ENCODE data around the gene REEP3. TPM values are rescaled to one million over a fixed set of nuclear protein-coding genes. Genes with fewer than 3 reads are reported as not detected.
"Not testable (repeated sequence)": the region's sequence is repeated elsewhere in the genome, so short reads cannot be mapped to it uniquely, and the experiment has no call there.

The REEP3 gene
- total RNA-seq, 1 experiment from 2014 or later = 51.8 TPM

GRCh38 chr10:63657761-63658160 lies 136.6 kb downstream of the REEP3 start:
- Mint-ChIP-seq H3K4me3 (ENCODE audit: unreplicated experiment) (no peak overlapping the region), H3K36me3 (ENCODE audit: insufficient read depth, unreplicated experiment) (no peaks in the 10 kb centered on the region), H3K9me3 (ENCODE audit: unreplicated experiment) (no peaks in the 10 kb centered on the region), H3K27ac (ENCODE audit: low read depth, unreplicated experiment) (no peak overlapping the region), H3K4me1 (ENCODE audit: insufficient read depth, unreplicated experiment) (no peaks in the 10 kb centered on the region), H3K27me3 (ENCODE audit: insufficient read depth, unreplicated experiment) (no peaks in the 10 kb centered on the region)
- ChIA-PET POLR2A (no interaction called here), CTCF (interaction anchor here (1.4 kb wide), 1 partner anchor 64 kb away, joined by 5 read pairs; no protein-coding TSS in a partner anchor)
- intact Hi-C loops (cut with micrococcal nuclease) = no loop called here
- TF ChIP-seq CTCF (IDR thresholded peaks at IDR 0.05; ENCODE audit: unreplicated experiment) = no peak
- DNase-seq (ENCODE audit: unreplicated experiment) = no peak
- BruUV-seq (replicated peaks) = no TSS peak

- DNase-seq (ENCODE audit: unreplicated experiment); H3K27me3 Mint-ChIP-seq (ENCODE audit: insufficient read depth, unreplicated experiment); H3K36me3 Mint-ChIP-seq (ENCODE audit: insufficient read depth, unreplicated experiment); H3K4me3 Mint-ChIP-seq (ENCODE audit: unreplicated experiment); intact Hi-C loops (cut with micrococcal nuclease); POLR2A ChIA-PET; H3K27ac Mint-ChIP-seq (ENCODE audit: low read depth, unreplicated experiment); H3K4me1 Mint-ChIP-seq (ENCODE audit: insufficient read depth, unreplicated experiment); H3K9me3 Mint-ChIP-seq (ENCODE audit: unreplicated experiment); BruUV-seq (replicated peaks): not testable (repeated sequence)
- CTCF ChIA-PET = interaction anchor here (0.6 kb wide), 1 partner anchor 60 kb away, joined by 4 read pairs; no protein-coding TSS in a partner anchor
These were observed 139.7 kb downstream of the REEP3 start for GRCh38 chr10:63660941-63661340.

- intact Hi-C loops (cut with micrococcal nuclease) = no loop called here
- ChIA-PET POLR2A (interaction anchor here (0.8 kb wide), 1 partner anchor 21 kb away, joined by 4 read pairs; no protein-coding TSS in a partner anchor), CTCF (no interaction called here)
- BruUV-seq (replicated peaks) = no TSS peak
- H3K27me3 Mint-ChIP-seq (ENCODE audit: insufficient read depth, unreplicated experiment) = no peaks in the 10 kb centered on the region
- no peaks in the 10 kb centered on the region for H3K4me1 Mint-ChIP-seq (ENCODE audit: insufficient read depth, unreplicated experiment)
- no peak for TF ChIP-seq CTCF (IDR thresholded peaks at IDR 0.05; ENCODE audit: unreplicated experiment)
- H3K4me3 Mint-ChIP-seq (ENCODE audit: unreplicated experiment) = no peak overlapping the region
- no peaks in the 10 kb centered on the region for H3K36me3 Mint-ChIP-seq (ENCODE audit: insufficient read depth, unreplicated experiment)
- no peaks in the 10 kb centered on the region for H3K9me3 Mint-ChIP-seq (ENCODE audit: unreplicated experiment)
- no peak overlapping the region for H3K27ac Mint-ChIP-seq (ENCODE audit: low read depth, unreplicated experiment)
- no peak for DNase-seq (ENCODE audit: unreplicated experiment)
These were observed 140.1 kb downstream of the REEP3 start for GRCh38 chr10:63661347-63661746.

- no peaks in the 10 kb centered on the region for H3K27me3 Mint-ChIP-seq (ENCODE audit: insufficient read depth, unreplicated experiment)
- intact Hi-C loops (cut with micrococcal nuclease) = no loop called here
These were observed 143.2 kb downstream of the REEP3 start for GRCh38 chr10:63664341-63664885.

GRCh38 chr10:63665006-63665580 lies 143.9 kb downstream of the REEP3 start:
- H3K27ac Mint-ChIP-seq (ENCODE audit: low read depth, unreplicated experiment); H3K36me3 Mint-ChIP-seq (ENCODE audit: insufficient read depth, unreplicated experiment); H3K4me1 Mint-ChIP-seq (ENCODE audit: insufficient read depth, unreplicated experiment); H3K4me3 Mint-ChIP-seq (ENCODE audit: unreplicated experiment); H3K27me3 Mint-ChIP-seq (ENCODE audit: insufficient read depth, unreplicated experiment); DNase-seq (ENCODE audit: unreplicated experiment); intact Hi-C loops (cut with micrococcal nuclease); H3K9me3 Mint-ChIP-seq (ENCODE audit: unreplicated experiment); BruUV-seq (replicated peaks); POLR2A ChIA-PET; CTCF ChIA-PET: not testable (repeated sequence)

More at GRCh38 chr10:63664341-63664885, 143.2 kb downstream of the REEP3 start:
- Mint-ChIP-seq H3K9me3 (ENCODE audit: unreplicated experiment) (no peaks in the 10 kb centered on the region), H3K4me1 (ENCODE audit: insufficient read depth, unreplicated experiment) (no peaks in the 10 kb centered on the region), H3K4me3 (ENCODE audit: unreplicated experiment) (no peak overlapping the region), H3K36me3 (ENCODE audit: insufficient read depth, unreplicated experiment) (no peaks in the 10 kb centered on the region), H3K27ac (ENCODE audit: low read depth, unreplicated experiment) (no peak overlapping the region)
- CTCF ChIA-PET = no interaction called here
- no TSS peak for BruUV-seq (replicated peaks)
- no peak for DNase-seq (ENCODE audit: unreplicated experiment)
- POLR2A ChIA-PET = no interaction called here
- no peak for TF ChIP-seq CTCF (IDR thresholded peaks at IDR 0.05; ENCODE audit: unreplicated experiment)
